KMS-11 (cell line): ENCODE data around the gene ST7.

ENCODE experiments used
- H2AFZ ChIP-seq: fragments of 200-600 bp; sonication (generic); 2 replicates; pipeline ENCODE4 v1.6.1; 2016; ENCODE audit warnings: antibody characterized with exemption, mixed run types, low read depth
- H3K27ac ChIP-seq: fragments of 200-600 bp; sonication (generic); 2 replicates; pipeline ENCODE4 v1.6.1; 2016; ENCODE audit warnings: mild to moderate bottlenecking, mixed run types
- H3K27me3 ChIP-seq: fragments of 200-600 bp; sonication (generic); 2 replicates; pipeline ENCODE4 v1.6.1; 2017; ENCODE audit warnings: mild to moderate bottlenecking, low read depth, mixed run types, moderate library complexity; ENCODE audit not compliant: insufficient read depth
- H3K36me3 ChIP-seq: fragments of 200-600 bp; sonication (generic); 2 replicates; pipeline ENCODE4 v1.6.1; 2017; ENCODE audit warnings: mild to moderate bottlenecking, mixed run types; ENCODE audit not compliant: insufficient read depth
- H3K4me1 ChIP-seq: fragments of 200-600 bp; sonication (generic); 2 replicates; pipeline ENCODE4 v1.6.1; 2016; ENCODE audit warnings: mild to moderate bottlenecking, low read depth, mixed run types; ENCODE audit not compliant: poor library complexity, severe bottlenecking
- H3K4me2 ChIP-seq: fragments of 200-600 bp; sonication (generic); 2 replicates; pipeline ENCODE4 v1.7.0; 2016; ENCODE audit warnings: mild to moderate bottlenecking, mixed run types
- H3K4me3 ChIP-seq: fragments of 200-600 bp; sonication (generic); IDR thresholded peaks from 2 replicates; pipeline ENCODE4 v1.6.1; 2017; ENCODE audit warnings: low read depth, low read length, mixed read lengths; ENCODE audit not compliant: insufficient read depth
- H3K79me2 ChIP-seq: fragments of 200-600 bp; sonication (generic); 2 replicates; pipeline ENCODE4 v1.6.1; 2016; ENCODE audit warnings: low read depth, mixed run types; ENCODE audit not compliant: insufficient read depth
- H3K9ac ChIP-seq: fragments of 200-600 bp; sonication (generic); 2 replicates; pipeline ENCODE4 v1.6.1; 2016; ENCODE audit warnings: mild to moderate bottlenecking, mixed run types
- H4K20me1 ChIP-seq: fragments of 200-600 bp; sonication (generic); 2 replicates; pipeline ENCODE4 v1.6.1; 2016; ENCODE audit warnings: mild to moderate bottlenecking, mixed run types; ENCODE audit not compliant: insufficient read depth
- CTCF ChIP-seq: fragments of 200-600 bp; sonication (generic); conservative IDR thresholded peaks from 2 replicates; pipeline ENCODE4 v1.6.1; 2017; ENCODE audit warnings: low read depth, mild to moderate bottlenecking, antibody characterized with exemption, low read length, moderate library complexity, mixed read lengths

The ST7 gene

DNA sequence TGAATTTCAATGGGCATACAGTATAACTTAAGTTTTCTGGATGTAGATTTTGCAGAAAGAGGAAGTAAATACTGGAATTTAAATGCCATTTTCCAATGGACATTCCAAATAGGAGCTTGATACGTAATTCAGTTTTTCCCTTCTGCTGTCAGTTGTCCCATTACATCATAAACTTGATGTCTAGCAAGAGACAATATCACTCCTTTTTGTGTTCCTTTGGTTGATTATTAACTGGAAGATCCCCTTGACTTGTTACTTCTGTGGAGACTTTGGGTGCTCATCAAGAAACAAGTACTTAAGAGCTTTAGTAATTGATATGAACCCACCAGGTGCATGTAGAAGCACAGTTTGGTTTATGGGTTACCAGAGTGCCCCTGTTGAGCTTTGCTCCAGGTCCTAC is 116.1 kb downstream of the ST7 start:
- Histone ChIP-seq H3K4me1 (peaks cover 19% of the 10 kb centered on the region), H4K20me1 (no peaks in the 10 kb centered on the region), H3K9ac (no peak overlapping the region), H3K4me2 (no peak overlapping the region), H3K79me2 (no peaks in the 10 kb centered on the region), H3K27ac (no peak overlapping the region), H2AFZ (no peak overlapping the region), H3K36me3 (no peaks in the 10 kb centered on the region), H3K27me3 (no peaks in the 10 kb centered on the region), H3K4me3 (no peak overlapping the region)
- TF ChIP-seq CTCF = no peak

DNA sequence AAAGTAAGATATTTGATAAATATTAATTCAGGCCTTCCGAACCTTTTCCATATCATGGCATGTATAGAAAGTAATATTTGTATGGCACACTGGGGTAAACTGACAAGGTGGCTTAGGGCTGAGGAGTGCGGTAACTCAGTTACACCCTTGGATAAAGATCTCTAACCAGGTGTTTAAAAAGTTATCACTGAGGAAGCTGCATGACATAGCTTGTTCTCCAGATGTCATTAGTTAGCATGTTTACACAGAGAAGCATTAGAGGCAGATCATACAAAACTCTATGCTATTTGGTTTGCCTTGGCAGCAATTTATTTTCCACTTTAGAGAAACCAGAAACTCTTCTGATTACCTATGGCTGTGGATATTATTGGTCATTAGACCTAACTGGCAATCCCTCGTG is 118.2 kb downstream of the ST7 start:
- Histone ChIP-seq H2AFZ (no peak overlapping the region), H3K36me3 (no peaks in the 10 kb centered on the region), H3K27me3 (no peaks in the 10 kb centered on the region), H3K9ac (no peak overlapping the region), H3K79me2 (no peaks in the 10 kb centered on the region), H3K4me1 (peaks cover 8% of the 10 kb centered on the region), H4K20me1 (no peaks in the 10 kb centered on the region), H3K4me3 (no peak overlapping the region), H3K27ac (no peak overlapping the region), H3K4me2 (no peak overlapping the region)
- no peak for TF ChIP-seq CTCF

DNA sequence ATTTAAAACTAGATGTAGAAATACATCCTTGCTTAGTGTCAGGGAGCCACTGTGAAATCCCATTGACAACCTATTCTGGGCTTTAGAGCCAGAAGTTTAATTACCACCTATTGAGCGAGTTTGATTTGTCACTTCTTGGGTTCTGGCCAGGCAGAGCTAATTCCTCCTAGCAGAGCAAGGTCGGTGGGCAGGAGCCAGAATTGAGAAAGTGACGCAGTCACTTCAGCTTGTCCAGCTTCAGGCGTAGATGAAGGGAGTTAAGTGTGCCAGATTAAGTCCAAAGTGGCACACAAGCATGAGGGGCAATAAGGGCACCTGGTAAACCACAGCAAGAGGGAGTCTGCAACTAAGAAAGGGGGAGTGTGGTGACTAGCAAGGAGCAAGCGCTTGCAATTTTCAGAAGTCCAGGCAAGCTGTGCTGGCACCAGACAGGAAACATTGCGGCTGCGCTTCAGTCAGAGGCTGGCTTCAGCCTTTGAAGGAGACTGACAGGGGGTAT is 119.4 kb downstream of the ST7 start:
- Histone ChIP-seq H3K9ac (no peak overlapping the region), H3K27ac (no peak overlapping the region)

DNA sequence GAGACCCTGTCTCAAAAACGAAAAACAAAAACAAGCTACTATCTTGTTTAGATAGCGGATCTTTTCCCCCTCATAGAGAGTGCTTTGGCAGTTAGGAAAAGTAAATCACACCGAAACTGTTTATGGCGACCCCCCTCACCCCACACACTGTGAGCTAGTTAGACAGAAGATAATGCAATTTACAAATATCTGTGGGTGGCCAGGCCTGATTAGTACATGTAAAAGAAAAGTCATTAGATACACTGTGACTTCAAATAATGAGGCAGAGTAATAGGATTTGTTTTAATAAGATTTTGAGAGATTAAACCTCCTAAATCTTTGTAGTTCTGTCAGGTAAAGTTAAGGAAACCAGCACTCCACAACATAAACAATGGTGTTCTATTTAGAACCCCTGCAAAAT is 121.1 kb downstream of the ST7 start:
- no peaks in the 10 kb centered on the region for H3K27me3 ChIP-seq

More for the DNA sequence above, 119.4 kb downstream of the ST7 start:
- Histone ChIP-seq H3K27me3 (no peaks in the 10 kb centered on the region), H2AFZ (no peak overlapping the region), H3K4me3 (no peak overlapping the region), H4K20me1 (no peaks in the 10 kb centered on the region), H3K4me1 (no peaks in the 10 kb centered on the region), H3K36me3 (no peaks in the 10 kb centered on the region), H3K4me2 (no peak overlapping the region), H3K79me2 (no peaks in the 10 kb centered on the region)
- no peak for TF ChIP-seq CTCF

More for the DNA sequence above, 121.1 kb downstream of the ST7 start:
- H3K4me3 ChIP-seq = no peak overlapping the region
- H2AFZ ChIP-seq = no peak overlapping the region
- no peaks in the 10 kb centered on the region for H4K20me1 ChIP-seq
- H3K36me3 ChIP-seq = no peaks in the 10 kb centered on the region
- H3K9ac ChIP-seq = no peak overlapping the region
- no peaks in the 10 kb centered on the region for H3K4me1 ChIP-seq
- no peak overlapping the region for H3K27ac ChIP-seq
- TF ChIP-seq CTCF = no peak
- H3K4me2 ChIP-seq = no peak overlapping the region
- H3K79me2 ChIP-seq = no peaks in the 10 kb centered on the region
